K562 (cell line): ENCODE data around the gene A4GALT. TPM values are rescaled to one million over a fixed set of nuclear protein-coding genes. Genes with fewer than 3 reads are reported as not detected.
A peak's percentile ranks its signal among the peaks of the same experiment; 100 is the strongest.

Experiments
- FIP1L1 ChIP-seq: fragments of 200-400 bp; formaldehyde crosslinking; IDR thresholded peaks from 2 replicates; pipeline ENCODE4 v1.6.1; 2018; ENCODE audit warnings: mild to moderate bottlenecking, low read depth, low read length; ENCODE audit not compliant: poor library complexity, severe bottlenecking
- KDM5B ChIP-seq: fragments of 200-600 bp; sonication (generic); IDR thresholded peaks from 2 replicates; pipeline ENCODE4 v1.6.1; 2012; ENCODE audit warnings: low read depth, mild to moderate bottlenecking, moderate library complexity, low read length, control low read depth, inconsistent platforms; ENCODE audit not compliant: insufficient replicate concordance
- MYBL2 ChIP-seq, 2 experiments: fragments of 450-650 bp in 1 of 2; sonication (generic) in 1 of 2; formaldehyde crosslinking in 1 of 2; IDR thresholded peaks; 2 replicates each; pipeline versions ENCODE4 v1.6.1 to v1.8.1; 2017 to 2022; ENCODE audit warnings: borderline replicate concordance in 1 of 2, inconsistent platforms in 1 of 2, low read depth in 1 of 2, mild to moderate bottlenecking in 1 of 2, missing genetic modification reagents in 1 of 2, moderate library complexity in 1 of 2
- PKNOX1 ChIP-seq: fragments of 450-650 bp; IDR thresholded peaks from 2 replicates; pipeline ENCODE4 v1.6.1; 2016
- RB1 ChIP-seq: fragments of 450-650 bp; IDR thresholded peaks from 2 replicates; pipeline ENCODE4 v1.6.1; 2017; ENCODE audit warnings: low read depth, mild to moderate bottlenecking
- REST ChIP-seq, 2 experiments: fragments of 450-650 bp; formaldehyde crosslinking in 1 of 2; IDR thresholded peaks; 2 replicates each; pipeline versions ENCODE4 v1.4.0 to v1.6.1; 2014 to 2020; ENCODE audit warnings: mild to moderate bottlenecking in 2 of 2, borderline replicate concordance in 1 of 2, low read depth in 1 of 2
- ZC3H11A ChIP-seq: IDR thresholded peaks from 2 replicates; pipeline ENCODE4 v1.6.1; 2012; ENCODE audit warnings: low read depth, low read length, improper control_type of control experiment
- ZFP91 ChIP-seq: sonication (generic); formaldehyde crosslinking; IDR thresholded peaks from 2 replicates; pipeline ENCODE4 v1.8.0; 2022; ENCODE audit warnings: mild to moderate bottlenecking, missing genetic modification reagents
- ZNF280A ChIP-seq: fragments of 450-650 bp; IDR thresholded peaks from 2 replicates; pipeline ENCODE4 v1.6.1; 2018; ENCODE audit warnings: mild to moderate bottlenecking, low read depth; ENCODE audit not compliant: partially characterized antibody
- ZNF830 ChIP-seq: fragments of 250-450 bp; sonication (Bioruptor Pico); IDR thresholded peaks from 2 replicates; pipeline ENCODE4 v1.5.0; 2021; ENCODE audit warnings: mild to moderate bottlenecking
- polyA plus RNA-seq, 8 experiments: library from polyadenylated mRNA; depleted of rRNA in 4 of 8; stranded (reverse) in 5 of 8; unstranded in 3 of 8; fragments of >200 nt; fragmentation: Nextera tagmentation in 2 of 8; fragmentation: Illumina TruSeq in 1 of 8; extraction: Ambion mirVana in 2 of 8; extraction: Trizol in 1 of 8; gene quantifications; 2 replicates each; pipeline versions ENCODE4 v1.2.1 to v1.2.3, GENCODE V29; 2011 to 2014; ENCODE audit warnings: inconsistent platforms in 1 of 8, missing spikeins in 1 of 8
- total RNA-seq, 7 experiments: library from RNA; depleted of rRNA in 6 of 7; stranded (reverse); fragments of >200 nt in 6 of 7; fragmentation: Illumina TruSeq in 2 of 7; extraction: Trizol in 2 of 7; gene quantifications; 2 replicates each; pipeline versions ENCODE4 v1.2.1 to v1.2.3, GENCODE V29; 2011 to 2021; ENCODE audit warnings: low replicate concordance in 1 of 7
- TF ChIP-seq, protein P1 (sequence below): sonication (generic); formaldehyde crosslinking; IDR thresholded peaks from 2 replicates; pipeline ENCODE4 v1.8.0; 2022; ENCODE audit warnings: mild to moderate bottlenecking, missing genetic modification reagents

A4GALT gene
- total and polyA plus RNA-seq, 9 of the 15 experiments (the other 6 are each of a cell fraction or from before 2014, with no cell fraction given) = 0.07 to 0.11 TPM; not detected in 7

GRCh38 chr22:42661985-42662831, 58.5 kb downstream of the A4GALT start (continued):
- peak; percentile 71 for TF ChIP-seq REST (IDR thresholded peaks at IDR 0.05; ENCODE audit: borderline replicate concordance)
- TF ChIP-seq REST (CRISPR knock-in tag; IDR thresholded peaks at IDR 0.05; ENCODE audit: low read depth) = no peak
- peak; percentile 51 for TF ChIP-seq FIP1L1
- TF ChIP-seq PKNOX1 = no peak
- TF ChIP-seq, protein P1, sequence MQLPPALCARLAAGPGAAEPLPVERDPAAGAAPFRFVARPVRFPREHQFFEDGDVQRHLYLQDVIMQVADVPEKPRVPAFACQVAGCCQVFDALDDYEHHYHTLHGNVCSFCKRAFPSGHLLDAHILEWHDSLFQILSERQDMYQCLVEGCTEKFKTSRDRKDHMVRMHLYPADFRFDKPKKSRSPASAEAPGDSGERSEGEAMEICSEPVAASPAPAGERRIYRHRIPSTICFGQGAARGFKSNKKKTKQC (CRISPR knock-in tag) = 0 out of 2 replicates have a peak, but pooled peaks have one; percentile 37
- no peak for TF ChIP-seq ZNF280A
- no peak for TF ChIP-seq MYBL2 (IDR thresholded peaks at IDR 0.05; ENCODE audit: low read depth)
- TF ChIP-seq MYBL2 (CRISPR knock-in tag; IDR thresholded peaks at IDR 0.05; ENCODE audit: borderline replicate concordance) = no peak
- no peak for TF ChIP-seq ZFP91 (CRISPR knock-in tag)
- TF ChIP-seq RB1 = peak; percentile 75; the same call in 1 of the 2 replicates
- TF ChIP-seq KDM5B = peak; percentile 54
- no peak for TF ChIP-seq ZNF830
- no peak for TF ChIP-seq ZC3H11A
